Stimulated activated CD4-positive, alpha-beta T cell treated with anti-CD3 and anti-CD28 coated beads, Interleukin-1b, Interleukin-23, amount 100 ng/mL, for 48 hours (primary cell): ENCODE data around the gene COX5B.
"Not testable (repeated sequence)": the region's sequence is repeated elsewhere in the genome, so short reads cannot be mapped to it uniquely, and the experiment has no call there.

Experiments used
- DNase-seq: peaks from one replicate; pipeline ENCODE4 v3.0.0-alpha.2; 2020

COX5B gene

DNA sequence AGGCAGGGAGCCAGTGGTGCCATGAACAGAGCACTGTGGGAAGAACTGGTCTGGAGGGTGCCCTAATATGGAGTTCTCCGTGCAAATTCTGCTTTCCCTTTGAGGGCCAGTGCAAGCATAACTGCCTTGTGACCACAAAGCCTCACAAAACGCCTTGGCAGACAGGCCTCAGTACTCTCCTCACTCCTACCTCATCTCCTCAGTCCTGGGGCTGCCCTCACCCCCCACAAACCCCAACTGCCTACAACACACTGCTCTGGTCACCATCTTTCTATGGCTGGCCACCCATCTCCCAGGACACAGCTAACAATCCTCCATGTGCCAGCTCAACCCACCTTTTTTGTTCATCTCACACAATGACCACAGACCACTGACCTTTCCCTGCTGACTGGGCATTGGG lies 8.9 kb downstream of the COX5B start:
- DNase-seq, result no peak

DNA sequence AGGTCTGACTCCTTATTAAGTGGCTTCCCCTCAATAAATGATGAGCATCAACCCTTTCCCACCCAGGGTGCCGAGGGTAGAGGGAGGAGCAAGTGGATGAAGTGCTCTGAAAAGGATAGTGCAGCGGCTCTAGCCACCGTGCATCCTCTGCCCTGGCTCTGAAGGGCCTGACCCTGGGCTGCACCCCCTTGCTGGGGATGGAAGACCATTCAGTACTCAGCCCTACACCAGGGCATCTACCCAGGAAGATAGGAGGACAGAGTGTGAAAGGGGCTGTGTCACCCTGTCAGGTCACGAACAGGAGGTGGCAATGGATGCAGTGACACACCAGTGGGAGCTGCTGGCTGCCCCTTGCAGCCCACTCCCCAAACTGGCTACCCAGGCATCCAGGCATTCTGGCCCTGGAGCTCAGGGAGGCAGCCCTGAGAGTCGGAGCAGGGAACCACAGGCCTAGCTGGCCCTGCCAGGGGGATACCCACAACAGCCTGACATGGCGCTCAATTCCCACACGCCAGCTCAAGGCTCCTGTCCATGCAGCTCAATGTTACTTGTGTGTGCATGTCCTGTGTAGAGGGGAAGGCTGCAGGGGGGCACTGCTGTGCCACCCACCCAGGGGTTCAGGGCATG lies 10.4 kb downstream of the COX5B start:
- DNase-seq, result no peak

DNA sequence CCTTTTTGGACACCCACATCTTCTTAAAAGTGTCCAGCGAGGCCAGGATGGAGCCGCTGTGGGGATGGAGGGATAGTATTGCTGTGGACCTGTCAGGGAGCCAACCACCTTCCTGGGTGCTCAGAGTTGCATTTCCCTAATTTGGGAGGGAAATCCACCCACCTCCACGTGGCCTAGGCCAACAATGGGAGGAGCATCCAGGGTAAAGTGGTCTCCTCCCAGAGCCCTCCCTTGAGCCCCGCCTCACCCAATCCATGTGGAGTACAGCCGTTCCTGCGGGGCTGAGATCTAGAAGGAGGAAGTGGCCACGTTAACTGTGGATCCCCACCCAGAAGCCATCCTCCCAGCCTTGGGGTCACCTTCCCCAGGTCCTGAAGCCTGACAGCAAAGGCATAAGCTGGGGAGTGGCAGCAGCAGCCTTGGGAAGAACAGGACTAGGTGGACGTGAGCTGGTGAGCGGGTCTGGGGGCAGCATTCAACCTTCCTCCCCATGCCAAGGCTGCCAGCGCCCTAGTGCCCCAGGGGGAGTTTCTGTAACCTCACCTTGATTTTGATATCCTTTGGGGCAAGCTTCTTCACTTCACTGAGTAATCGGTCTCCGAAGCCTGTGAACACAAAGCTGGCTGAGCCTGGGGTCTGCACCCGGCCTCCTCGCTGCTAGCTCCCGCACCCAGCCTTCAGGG lies 11.2 kb downstream of the COX5B start:
- DNase-seq, result no peak

DNA sequence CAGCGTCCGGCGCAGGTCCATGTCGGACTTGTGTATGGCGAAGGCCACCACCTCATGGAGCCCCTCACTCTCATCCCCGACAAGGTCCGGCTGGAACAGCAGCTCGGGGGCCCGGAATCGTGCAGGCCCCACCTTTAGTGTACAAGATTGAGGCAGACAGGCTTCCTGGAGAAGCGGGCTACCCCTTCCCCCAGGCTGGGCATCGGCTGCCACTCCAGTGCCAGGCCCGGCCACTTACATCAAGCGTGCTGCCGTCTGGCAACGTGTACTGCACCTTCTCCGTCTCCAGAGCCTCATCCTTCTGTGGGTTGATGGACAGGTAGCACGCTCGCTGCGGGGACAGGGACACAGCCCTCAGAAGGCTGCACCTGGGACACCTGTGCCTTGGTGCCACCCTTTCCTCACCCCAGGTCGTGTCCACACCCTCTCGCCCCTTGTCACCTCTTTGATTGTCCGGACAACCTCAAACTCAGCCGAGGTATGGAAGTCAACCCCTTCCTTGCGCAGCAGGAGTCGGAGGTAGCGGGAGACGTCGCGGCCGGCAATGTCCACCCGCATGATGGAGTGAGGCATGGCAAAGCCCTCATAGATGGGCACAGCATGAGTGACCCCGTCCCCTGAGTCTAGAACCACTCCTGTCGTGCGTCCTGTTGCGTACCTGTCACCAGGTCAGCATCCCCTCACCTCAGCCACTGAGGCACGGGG lies 12.3 kb downstream of the COX5B start:
- DNase-seq, result no peak

DNA sequence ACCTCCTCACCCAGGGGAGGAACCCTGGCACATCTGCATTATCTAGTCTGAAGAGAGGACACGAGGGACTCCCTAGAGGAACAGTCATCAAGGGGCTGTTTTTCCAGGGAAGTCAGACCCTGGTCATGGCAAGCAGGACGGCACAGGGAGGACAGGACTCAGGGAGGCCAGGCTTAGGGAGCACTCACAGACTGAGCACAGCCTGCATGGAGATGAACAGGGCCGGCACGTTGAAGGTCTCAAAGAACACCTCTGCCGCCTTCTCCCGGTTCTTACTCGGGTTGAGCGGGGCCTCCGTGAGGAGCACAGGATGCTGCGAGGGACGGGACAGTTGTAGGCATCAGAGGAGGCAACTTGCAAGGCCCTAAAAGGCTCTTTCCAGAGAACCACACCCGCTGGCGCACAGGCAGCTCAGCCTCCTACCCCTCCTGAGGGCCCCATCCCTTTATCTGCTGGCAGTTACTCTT lies 12.9 kb downstream of the COX5B start:
- no peak for DNase-seq

DNA sequence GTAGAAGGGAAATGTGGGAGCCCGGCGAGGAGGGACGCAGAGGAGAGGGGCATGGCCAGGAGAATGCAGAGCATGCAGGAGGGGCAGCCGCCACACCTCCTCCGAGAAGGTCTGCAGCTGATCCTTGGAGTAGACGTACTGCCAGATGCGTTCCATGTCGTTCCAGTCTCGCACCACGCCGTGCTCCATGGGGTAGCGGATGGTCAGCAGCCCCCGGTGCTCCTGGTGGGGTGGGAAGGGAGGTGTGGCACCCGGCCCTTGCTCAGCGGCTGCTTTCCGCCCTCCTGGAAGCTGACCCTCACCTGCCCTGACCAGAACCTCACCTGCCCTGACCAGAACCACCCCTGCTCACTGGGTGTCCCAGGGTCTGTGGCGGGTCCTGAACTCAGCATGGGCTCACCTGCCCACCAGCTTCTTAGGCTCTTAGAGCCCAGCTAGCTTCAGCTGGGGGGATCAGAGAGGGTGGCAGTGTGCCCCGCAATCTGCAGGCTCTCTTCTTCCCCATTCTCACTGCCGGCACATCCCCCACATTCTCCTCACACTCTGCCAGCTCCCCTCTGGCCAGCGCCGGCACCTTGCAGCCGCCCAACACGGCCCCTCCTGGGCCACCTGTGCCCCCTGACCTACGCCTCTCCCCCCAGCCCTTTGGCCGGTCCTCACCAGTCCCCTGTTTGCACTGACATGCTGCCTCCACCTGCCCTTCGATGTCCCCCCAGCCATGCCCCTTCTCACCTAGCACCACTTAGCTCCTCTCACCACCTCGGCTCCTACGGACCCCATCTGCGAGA lies 13.6 kb downstream of the COX5B start:
- DNase-seq, result no peak

DNA sequence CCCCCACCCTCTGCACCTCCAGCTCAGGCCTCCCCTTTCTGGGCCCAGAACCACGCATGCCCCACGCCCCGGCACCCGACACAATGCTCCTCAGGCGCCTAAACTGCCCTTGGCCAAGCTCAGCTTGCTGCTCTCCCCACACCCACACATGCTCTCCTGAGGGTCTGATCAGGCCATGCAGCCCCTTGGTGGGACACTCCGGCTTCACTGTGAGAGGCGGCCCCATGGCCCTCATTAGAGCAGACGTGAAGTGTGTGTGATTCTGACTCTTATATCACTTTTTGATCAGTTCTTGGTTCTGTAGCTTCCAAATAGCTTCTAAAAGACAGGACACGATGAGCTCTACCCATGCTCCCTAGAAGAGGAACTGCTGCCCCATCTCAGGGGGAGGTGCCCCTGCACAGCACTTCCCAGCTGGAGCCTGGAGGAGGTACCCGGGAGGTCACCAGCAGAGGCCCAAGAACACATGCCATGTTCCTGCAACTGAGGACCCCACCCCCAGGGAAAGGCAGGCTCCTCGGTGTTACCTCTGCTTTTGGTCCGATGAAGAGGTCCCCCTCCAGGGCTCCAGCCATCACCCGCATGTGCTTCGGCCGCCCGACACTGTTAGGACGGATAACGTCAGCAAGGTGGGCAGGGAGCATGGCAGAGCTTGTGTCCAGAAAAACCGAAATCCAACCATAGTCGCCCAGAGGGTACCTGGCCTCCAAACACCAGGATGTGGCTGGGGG lies 14.3 kb downstream of the COX5B start:
- no peak for DNase-seq

DNA sequence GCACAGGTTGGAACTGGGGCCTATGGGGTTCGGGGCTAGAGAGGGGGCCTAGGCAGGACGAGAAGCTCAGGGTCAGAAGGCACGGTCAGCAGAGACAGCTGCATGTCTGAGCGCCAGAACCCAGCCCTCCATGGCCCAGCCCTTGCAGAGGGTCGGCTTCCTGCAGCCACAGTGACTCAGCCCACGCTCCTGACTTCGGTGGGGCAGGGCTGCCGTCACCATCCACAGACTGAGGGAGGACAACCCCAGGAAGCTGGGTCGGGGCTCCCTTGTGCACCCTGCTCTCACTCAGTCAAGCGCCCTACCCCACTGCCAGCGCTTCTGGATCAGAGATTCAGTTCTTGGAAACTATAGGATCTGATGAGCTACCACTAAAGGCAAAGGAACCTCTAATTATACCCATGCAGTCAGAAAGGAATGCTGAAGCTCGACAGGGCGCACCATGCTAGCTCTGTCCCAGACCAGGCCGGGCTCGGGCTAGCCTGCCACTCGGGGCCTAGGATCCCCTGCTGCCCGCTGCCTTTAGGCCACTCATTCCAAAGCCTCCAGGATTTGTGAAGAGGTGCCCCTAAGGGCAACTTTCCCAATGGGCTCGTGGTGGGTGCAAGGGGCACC lies 15.0 kb downstream of the COX5B start:
- no peak for DNase-seq

DNA sequence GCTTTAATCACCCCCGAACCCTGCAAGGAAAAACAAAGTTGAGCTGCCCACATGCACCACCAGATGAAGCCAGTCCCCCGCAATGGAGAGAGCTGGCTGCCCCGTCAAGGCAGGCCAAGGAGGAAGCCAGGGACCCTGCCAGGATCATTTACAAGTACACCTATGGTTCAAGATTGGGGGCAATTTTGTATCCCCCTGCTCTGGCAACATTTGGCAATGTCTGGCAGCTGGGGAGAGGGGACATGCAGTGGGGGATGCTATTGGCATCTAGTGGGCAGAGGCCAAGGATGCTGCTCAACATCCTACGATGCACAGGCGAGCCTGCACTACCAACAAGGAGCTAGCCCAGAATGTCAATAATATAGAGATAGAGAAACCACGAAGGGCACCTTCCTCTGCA lies 16.1 kb downstream of the COX5B start:
- no peak for DNase-seq

DNA sequence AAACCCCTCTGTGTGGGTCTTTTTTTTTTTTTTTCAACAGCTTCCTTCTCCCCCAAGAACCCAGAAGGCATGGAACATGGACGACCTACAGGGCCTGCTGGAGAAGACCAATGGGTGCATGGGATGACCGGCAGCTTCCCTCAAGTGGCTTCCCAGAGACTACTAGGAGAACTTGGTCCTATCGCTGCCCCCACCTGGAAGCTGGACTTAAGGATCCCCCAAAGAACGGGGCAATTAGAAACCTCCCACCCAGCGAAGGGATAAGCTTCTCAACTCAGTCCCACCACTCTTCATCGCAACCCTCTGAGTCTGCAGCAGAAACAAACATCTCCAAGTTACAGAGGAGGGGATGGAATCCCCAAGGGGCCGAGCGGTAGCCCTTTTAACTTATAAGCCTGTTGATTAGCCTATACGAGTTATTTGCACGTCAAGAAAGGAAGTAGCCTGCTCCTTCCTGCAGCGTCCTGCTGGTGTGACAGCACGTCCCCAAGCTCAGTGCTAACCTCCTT lies 16.6 kb downstream of the COX5B start:
- DNase-seq, result no peak

DNA sequence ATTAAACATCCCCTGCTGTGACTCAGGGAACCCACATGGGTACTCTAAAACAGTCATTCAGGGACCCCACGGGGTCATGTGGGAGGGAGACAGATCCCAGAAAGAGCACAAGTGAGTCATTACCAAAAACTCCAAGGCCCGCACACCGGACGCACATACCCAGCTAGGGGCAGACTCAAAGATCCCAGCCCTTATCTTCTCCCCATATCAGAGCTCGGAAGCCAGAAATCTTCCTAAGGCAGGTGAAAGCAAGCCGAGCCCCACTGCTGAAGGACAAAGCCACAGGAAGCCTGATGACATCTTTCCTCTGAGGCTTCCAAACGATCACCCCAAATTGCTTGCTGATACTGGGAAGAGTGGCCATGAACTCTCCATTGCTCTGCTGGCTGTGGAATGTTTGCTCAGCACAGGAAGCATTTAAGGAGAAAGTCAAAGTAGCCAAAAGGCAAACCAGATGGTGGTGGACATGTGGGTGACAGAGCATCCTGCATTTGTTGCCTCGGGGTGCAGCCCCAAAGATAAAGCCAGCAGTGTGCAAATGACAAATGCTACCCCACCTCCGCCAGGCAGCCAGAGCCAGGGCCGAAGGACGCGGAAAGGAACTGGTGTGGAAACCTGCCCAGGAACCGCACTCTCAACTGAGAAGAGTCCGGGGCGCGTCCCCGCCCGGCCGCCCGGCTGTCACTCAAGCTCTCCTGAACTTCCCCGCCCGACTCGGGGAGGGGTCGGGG lies 17.2 kb downstream of the COX5B start:
- peak; percentile 91 for DNase-seq

DNA sequence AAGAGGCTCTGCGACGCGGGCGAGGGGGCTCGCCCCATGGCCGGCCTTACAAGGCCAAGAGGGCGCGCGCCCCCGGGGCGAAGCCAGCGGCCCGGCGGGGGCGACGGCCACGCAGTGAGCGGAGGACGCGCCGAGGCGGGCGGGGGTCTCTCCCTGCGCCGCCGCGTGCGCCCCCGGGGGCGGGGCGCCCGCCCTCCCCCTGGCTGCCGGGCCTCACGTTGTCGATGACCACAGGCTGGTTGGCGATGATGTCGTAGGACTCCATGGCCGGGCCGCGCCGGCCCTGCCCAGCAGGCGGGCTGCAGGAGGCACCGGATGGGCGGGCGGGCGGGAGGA lies 17.7 kb downstream of the COX5B start:
- DNase-seq, result no peak

DNA sequence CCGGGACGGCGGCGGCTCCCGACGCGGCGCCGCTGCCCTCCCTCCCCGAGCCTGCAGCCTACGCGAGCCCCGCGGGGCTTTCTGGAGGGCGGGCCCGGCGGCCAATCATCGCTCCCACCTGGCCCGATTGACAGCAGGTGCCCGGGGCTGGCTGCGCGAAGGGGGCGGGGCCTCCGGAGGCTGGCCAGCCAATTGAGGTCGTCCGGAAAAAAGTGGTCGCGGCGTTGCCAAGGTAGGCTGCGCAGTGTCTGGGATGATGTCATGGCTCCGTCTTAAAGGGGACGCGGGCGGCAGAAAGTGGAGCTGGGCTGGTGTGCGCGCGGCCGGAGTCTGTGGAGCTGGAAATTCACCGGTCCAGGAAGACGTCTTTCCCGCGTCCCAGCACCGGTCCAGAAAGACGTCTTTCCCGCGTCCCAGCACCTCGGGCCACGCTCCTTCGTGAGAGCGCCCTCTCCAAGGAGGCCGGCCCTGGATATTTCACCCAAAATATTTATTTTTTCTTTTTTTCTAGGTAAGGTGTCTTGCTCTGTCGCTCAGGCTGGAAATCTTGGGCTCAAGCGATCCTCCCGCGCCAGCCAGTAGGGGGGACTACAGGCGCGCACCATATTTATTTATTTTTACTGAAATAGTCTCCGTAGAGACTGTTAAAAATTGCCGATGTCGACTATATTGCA lies 18.2 kb downstream of the COX5B start, which contains the start of gene ACTR1B:
Gene ACTR1B (minus strand): TSS at position 83 of the 674 bp plus-strand sequence. CDS start 154 bp downstream, outside the sequence.
- peak; percentile 98 for DNase-seq

DNA sequence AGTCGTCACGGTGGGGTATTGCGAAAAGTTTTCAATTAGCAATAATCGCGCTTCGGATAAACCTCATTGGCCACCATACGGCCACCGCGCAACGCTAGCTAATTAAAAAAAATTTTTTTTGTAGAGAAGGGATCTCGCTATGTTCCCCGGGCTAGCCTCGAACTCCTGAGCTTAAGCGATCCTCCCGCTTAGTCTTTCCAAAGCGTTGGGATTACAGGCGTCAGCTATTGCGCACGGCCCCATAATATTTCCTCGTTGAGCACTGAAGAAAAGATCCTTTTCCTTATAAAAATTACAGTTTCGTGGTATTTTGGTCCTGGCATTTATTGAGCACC lies 18.7 kb downstream of the COX5B start:
- no peak for DNase-seq

DNA sequence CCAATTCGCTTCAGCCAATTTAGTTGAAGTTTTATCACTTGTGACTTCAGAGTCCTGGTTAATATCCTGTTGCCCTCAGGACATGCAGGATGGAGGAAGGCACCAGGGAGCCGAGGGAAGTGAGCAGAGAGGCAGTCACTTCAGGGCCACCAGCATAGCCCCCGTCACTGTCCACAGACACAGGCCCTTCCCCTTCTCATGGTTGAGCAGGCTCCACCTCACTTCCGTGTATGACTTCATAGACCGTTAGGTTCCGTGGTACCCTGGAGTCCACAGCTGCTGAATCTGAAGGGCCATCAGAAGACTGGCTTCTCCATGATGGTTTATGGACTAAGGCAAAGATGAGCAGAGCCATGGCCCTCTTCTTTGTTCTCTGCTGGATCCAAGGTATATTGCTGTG lies 23.6 kb downstream of the COX5B start, which contains the start of gene C2orf92:
Gene C2orf92 (plus strand): TSS at position 266 of the 400 bp plus-strand sequence. CDS start 76 bp downstream, at position 342.
- no peak for DNase-seq

DNA sequence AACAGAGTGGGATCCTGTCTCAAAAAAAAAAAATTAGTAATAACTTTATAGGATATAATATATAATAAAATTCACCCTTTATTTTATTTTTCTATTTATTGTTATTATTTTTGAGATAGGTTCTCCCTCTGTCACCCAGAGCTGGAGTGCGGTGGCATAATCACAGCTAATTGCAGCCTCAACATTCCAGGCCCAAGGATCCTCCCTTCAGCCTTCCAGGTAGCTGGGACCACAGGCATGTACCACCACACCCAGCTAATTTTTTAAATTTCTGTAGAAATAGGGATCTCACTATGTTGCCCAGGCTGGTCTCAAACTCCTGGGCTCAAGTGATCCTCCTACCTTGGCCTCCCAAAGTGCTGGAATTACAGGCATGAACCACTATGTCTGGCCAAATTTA lies 24.6 kb downstream of the COX5B start:
- no peak for DNase-seq

DNA sequence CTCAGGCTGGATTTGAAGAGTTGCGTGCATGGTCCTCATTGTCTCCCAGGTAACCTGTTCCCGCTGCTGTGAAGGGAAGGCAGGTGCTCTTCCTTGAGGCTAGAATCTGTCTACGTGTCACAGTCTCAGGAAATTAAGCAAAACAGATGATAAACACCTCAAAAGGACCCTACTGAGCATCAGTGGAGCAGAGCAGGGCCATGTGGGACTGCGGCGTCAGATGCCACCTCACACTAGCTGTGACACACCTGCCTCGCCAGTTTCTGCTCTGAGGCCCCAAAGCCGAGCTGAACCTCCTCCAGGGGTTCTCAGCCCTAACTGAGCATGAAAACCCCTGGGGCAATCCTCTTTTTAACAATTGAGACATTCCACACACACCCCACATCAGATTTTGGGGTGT lies 25.7 kb downstream of the COX5B start:
- DNase-seq, result no peak

DNA sequence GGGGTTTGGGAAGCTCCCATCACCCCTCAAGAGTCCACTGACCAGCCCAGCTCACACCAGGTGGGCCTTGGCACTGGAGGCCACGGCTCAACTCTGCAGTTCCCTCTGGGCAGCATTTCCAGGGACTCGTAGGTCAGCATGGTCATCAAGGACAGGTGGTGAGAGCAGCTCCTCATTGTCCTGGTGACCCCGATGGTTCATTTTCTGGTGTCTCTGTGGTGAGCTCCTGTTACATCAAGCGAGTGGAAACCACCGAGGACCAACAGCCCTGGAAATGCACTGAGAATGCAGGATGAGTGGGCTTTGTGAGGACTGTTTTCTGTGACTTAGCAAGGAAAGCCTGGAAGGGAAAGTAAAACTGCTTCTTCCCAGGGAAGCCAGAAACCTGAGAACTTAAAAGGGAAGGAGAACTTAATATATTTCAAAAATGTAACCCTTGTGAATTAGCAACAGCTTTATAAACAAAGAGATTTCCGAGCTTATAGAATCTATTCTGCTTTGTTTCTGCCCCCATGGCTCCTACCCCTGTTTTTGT lies 26.8 kb downstream of the COX5B start:
- DNase-seq, result not testable (repeated sequence)

DNA sequence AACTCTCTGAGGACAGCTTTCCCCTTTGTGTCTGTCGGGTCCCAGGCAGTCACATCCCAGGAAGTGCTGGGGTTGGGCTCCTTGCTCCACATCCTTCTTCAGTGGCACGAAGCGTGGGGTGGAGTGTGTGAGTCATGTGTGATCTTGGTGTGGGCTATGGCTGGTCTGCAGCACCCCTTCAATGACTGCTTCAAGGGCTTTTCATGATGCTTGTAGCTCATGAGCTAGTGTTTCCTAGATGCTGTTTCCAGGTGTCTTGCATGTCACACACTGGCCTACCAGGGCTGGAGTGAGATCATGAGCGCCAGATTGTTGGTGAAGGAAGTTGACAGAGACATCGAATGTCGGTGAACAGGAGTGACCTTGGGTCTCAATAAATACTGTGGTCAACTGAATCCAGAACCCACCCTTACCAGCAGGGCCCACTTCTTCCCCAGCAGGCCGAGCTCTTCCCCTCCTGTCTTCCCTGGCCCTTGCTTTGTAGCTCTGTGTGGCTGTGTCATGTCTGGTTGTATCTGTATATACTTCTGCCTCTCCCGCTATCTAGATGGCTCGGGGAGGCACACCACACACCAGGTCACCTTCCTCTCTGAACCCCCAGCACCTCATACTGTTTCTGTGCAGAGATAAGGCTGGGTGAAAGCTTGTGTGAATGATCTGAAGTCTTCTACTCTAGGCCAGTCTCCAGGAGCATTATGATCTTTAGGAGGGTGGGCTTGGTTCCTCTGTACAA lies 27.5 kb downstream of the COX5B start:
- DNase-seq, result peak; percentile 54

DNA sequence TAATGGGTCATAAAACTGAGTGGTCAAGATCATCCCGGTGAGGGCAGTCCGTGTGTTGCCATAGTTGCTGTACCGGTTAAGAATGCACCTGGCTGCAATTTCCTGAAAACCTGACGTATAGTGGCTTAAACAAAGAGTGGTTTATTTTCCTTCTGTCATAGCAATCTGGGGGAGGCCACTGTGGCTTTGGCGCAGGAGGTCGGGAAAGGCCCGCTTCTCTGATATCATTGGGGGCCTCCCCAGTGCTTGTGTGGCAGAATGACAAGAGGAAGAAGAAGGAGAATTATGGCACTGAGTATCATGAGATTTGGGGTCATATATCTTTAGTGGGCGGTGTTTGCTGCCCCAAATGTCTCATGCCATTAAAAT lies 28.0 kb downstream of the COX5B start:
- DNase-seq, result peak; percentile 65
